ENCODE results near the gene KLRC1.
"Not testable (repeated sequence)": the region's sequence is repeated elsewhere in the genome, so short reads cannot be mapped to it uniquely, and the experiment has no call there.

GRCh38 chr12:10446052-10446451 lies 7.1 kb downstream of the KLRC1 start:
- TF ChIP-seq CTCF (IDR thresholded peaks at IDR 0.05; ENCODE audit: control extremely low read depth in 1 of 3, insufficient read depth in 1 of 3, low read depth in 1 of 3, low read length in 3 of 3); RBBP5 (IDR thresholded peaks at IDR 0.05; ENCODE audit: borderline replicate concordance, low read depth, low read length); EP300 (IDR thresholded peaks at IDR 0.05; ENCODE audit: borderline replicate concordance in 1 of 2, low read depth in 2 of 2, low read length in 2 of 2); POLR2AphosphoS5 (IDR thresholded peaks at IDR 0.05; ENCODE audit: low read depth, low read length); SP1 (IDR thresholded peaks at IDR 0.05; ENCODE audit: low read depth, low read length); KDM5A (IDR thresholded peaks at IDR 0.05; ENCODE audit: low read length); CHD2 (IDR thresholded peaks at IDR 0.05; ENCODE audit: low read length); JUN (IDR thresholded peaks at IDR 0.05; ENCODE audit: low read depth, low read length); E2F6 (IDR thresholded peaks at IDR 0.05); EGR1 (IDR thresholded peaks at IDR 0.05; ENCODE audit: borderline replicate concordance, low read depth, low read length); RFX5 (IDR thresholded peaks at IDR 0.05; ENCODE audit: borderline replicate concordance, low read depth, low read length): not testable (repeated sequence)
